ENCODE results near the gene AGRP. TPM values are rescaled to one million over a fixed set of nuclear protein-coding genes. Genes with fewer than 3 reads are reported as not detected.

Gene AGRP
- total and polyA plus RNA-seq, 11 donors = not detected

DNA sequence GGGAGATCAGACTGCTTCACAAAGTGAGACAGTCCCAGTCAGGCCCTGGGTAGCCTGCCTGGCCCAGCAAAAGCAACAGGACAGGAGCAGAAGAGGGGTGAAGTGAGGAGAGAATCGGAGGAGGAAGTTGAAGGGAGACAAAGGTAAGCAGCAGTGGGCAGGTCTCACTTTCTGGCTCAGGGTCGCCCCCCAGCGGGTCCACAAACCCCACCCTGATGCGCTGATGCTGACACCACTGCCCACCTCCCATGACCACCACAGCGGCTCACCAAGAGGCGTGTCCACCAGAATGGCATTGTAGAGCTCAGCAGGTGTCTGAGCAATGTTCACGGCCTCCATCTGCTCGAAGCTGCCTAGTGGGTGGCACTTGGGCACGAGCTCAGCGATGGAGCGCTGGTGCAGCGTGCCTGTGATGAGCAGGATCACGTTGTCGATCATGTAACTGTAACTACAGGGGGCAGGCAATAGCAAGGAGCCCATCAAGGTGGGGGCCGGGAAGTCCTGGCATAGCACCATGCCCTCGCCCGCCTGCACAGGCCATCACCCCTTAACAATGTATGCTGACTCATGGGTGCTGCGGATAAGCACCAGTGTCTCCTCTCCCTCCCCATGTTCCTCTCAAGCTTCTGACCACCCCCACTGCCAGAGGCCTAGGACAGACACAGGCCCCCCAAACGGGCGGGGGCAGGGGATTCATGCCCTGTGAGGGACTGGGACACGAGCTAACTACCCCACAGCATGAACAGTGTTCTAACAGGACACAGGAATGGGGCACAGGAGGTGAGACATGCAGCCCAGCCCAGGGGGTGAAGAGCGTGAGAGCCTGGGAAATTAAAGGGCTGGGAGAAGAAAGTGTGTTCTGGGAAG is 38.9 kb downstream of the AGRP start:
- 88 to 91% (median 89%) methylated on average over 21 to 22 of the region's 22 CpGs for WGBS, 4 donors
- intact Hi-C loops (cut with DNase I) = no loop called here
- Histone ChIP-seq H3K36me3 (peaks cover 0 to 75% (median 8%) of the 10 kb centered on the region in 9 donors), H3K27ac (peak overlapping the region in 7 of 12 donors; percentile 1 to 73 (median 52)), H3K4me1 (peaks cover 20 to 89% (median 73%) of the 10 kb centered on the region in 12 donors), H3K9me3 (no peaks in the 10 kb centered on the region), H3K4me3 (no peak overlapping the region), H3K27me3 (no peaks in the 10 kb centered on the region)
- no peak for TF ChIP-seq POLR2A (IDR thresholded peaks at IDR 0.05)
- TF ChIP-seq, protein P1, sequence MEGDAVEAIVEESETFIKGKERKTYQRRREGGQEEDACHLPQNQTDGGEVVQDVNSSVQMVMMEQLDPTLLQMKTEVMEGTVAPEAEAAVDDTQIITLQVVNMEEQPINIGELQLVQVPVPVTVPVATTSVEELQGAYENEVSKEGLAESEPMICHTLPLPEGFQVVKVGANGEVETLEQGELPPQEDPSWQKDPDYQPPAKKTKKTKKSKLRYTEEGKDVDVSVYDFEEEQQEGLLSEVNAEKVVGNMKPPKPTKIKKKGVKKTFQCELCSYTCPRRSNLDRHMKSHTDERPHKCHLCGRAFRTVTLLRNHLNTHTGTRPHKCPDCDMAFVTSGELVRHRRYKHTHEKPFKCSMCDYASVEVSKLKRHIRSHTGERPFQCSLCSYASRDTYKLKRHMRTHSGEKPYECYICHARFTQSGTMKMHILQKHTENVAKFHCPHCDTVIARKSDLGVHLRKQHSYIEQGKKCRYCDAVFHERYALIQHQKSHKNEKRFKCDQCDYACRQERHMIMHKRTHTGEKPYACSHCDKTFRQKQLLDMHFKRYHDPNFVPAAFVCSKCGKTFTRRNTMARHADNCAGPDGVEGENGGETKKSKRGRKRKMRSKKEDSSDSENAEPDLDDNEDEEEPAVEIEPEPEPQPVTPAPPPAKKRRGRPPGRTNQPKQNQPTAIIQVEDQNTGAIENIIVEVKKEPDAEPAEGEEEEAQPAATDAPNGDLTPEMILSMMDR (IDR thresholded peaks at IDR 0.05) = no peak
- DNase-seq (no peak), ATAC-seq (no peak)

DNA sequence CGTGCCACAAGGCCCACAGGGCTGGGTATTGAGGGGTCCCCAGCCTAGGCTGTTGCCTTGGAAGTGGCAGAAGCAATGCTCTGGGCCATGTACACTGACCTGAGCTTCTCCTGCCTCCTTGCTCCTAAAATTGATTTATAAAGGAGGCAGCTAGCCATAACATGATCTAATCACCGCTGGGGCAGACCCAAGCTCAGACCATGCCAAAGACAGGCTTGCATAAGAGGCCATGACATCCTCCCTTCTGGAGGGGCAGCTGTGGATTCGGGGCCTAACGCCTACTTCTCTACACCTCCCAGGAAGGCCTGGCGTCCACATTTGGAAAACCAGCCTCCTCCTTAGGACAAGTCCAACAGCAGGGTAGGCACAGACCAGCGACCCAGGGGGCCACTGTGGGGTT is 40.1 kb downstream of the AGRP start:
- DNase-seq (peak in 4 of 5 donors; percentile 43 to 74 (median 59)), ATAC-seq (peak in 3 of 4 donors; percentile 19 to 41 (median 27))
- TF ChIP-seq, protein P1 (IDR thresholded peaks at IDR 0.05) = no peak
- TF ChIP-seq POLR2A (IDR thresholded peaks at IDR 0.05) = no peak
- Histone ChIP-seq H3K4me1 (peaks cover 20 to 77% (median 65%) of the 10 kb centered on the region in 12 donors), H3K9me3 (no peaks in the 10 kb centered on the region), H3K4me3 (peak overlapping the region in 1 of 12 donors; percentile 3), H3K36me3 (peaks cover 0 to 75% (median 20%) of the 10 kb centered on the region in 9 donors), H3K27ac (peak overlapping the region in 8 of 12 donors; percentile 1 to 73 (median 51)), H3K27me3 (no peaks in the 10 kb centered on the region)
- WGBS, 4 donors = 84 to 88% (median 86%) methylated on average over 5 to 6 of the region's 6 CpGs
- intact Hi-C loops (cut with DNase I) = no loop called here

GRCh38 chr16:67442581-67443255 is 40.6 kb downstream of the AGRP start:
- TF ChIP-seq POLR2A (IDR thresholded peaks at IDR 0.05) = no peak
- Histone ChIP-seq H3K27ac (peak overlapping the region in 5 of 12 donors; percentile 6 to 73 (median 56)), H3K9me3 (no peaks in the 10 kb centered on the region), H3K36me3 (peaks cover 0 to 79% (median 23%) of the 10 kb centered on the region in 9 donors), H3K4me3 (peak overlapping the region in 1 of 12 donors; percentile 3), H3K27me3 (no peaks in the 10 kb centered on the region), H3K4me1 (peaks cover 14 to 72% (median 61%) of the 10 kb centered on the region in 12 donors)
- ATAC-seq (no peak), DNase-seq (no peak)
- intact Hi-C loops (cut with DNase I) = no loop called here
- 80 to 94% (median 92%) methylated on average over 10 to 13 of the region's 13 CpGs for WGBS, 4 donors

GRCh38 chr16:67441907-67442306 is 41.4 kb downstream of the AGRP start:
- DNase-seq = peak in 1 of 5 donors; percentile 77
- WGBS, 4 donors = 41 to 55% (median 49%) methylated on average over 5 of the region's 5 CpGs
- peak overlapping the region in 7 of 12 donors; percentile 21 to 73 (median 55) for H3K27ac ChIP-seq

More at GRCh38 chr16:67441907-67442306, 41.4 kb downstream of the AGRP start:
- intact Hi-C loops (cut with DNase I) = no loop called here
- Histone ChIP-seq H3K36me3 (peaks cover 0 to 87% (median 28%) of the 10 kb centered on the region in 9 donors), H3K4me1 (peaks cover 11 to 64% (median 53%) of the 10 kb centered on the region in 12 donors), H3K4me3 (no peak overlapping the region), H3K27me3 (no peaks in the 10 kb centered on the region), H3K9me3 (no peaks in the 10 kb centered on the region)
- TF ChIP-seq, protein P1 (IDR thresholded peaks at IDR 0.05) = no peak
- no peak for TF ChIP-seq POLR2A (IDR thresholded peaks at IDR 0.05)
- peak in 3 of 4 donors; percentile 19 to 50 (median 40) for ATAC-seq

Data from heart left ventricle (tissue), 16 donors.